Measurements from ENCODE around the gene BFSP2.

Gene BFSP2, protein sequence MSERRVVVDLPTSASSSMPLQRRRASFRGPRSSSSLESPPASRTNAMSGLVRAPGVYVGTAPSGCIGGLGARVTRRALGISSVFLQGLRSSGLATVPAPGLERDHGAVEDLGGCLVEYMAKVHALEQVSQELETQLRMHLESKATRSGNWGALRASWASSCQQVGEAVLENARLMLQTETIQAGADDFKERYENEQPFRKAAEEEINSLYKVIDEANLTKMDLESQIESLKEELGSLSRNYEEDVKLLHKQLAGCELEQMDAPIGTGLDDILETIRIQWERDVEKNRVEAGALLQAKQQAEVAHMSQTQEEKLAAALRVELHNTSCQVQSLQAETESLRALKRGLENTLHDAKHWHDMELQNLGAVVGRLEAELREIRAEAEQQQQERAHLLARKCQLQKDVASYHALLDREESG

DNA sequence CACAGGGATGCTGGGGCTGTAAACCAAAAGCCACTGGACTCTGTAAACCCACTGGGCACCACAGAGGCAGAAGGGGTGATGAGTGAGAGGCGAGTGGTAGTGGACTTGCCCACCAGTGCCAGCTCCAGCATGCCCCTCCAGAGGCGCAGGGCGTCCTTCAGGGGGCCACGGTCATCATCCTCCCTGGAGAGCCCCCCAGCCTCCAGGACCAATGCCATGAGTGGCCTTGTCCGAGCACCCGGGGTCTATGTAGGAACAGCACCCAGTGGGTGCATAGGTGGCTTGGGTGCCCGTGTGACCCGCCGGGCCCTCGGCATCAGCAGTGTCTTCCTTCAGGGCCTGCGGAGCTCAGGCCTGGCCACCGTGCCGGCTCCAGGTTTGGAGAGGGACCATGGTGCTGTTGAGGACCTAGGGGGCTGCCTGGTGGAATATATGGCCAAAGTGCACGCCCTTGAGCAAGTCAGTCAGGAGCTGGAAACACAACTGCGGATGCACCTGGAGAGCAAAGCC lies at the start of gene BFSP2:
BFSP2 (plus strand) TSS at position 51 of the 510 bp plus-strand sequence; CDS start at position 79, 28 bp downstream.
- Histone ChIP-seq H3K27me3 (ENCODE audit: control insufficient read depth, insufficient read depth, low read length) (no peaks in the 10 kb centered on the region), H3K9ac (ENCODE audit: low read length) (no peak within 1 kb of the TSS), H3K4me3 (ENCODE audit: low read depth, low read length) (no peak within 1 kb of the TSS), H3K36me3 (ENCODE audit: control insufficient read depth, insufficient read depth, low read length) (no peaks in the 10 kb centered on the region), H3K4me1 (ENCODE audit: control insufficient read depth, insufficient read depth, low read length) (no peaks in the 10 kb centered on the region), H3K27ac (ENCODE audit: low read depth, low read length) (no peak within 1 kb of the TSS), H3K9me3 (ENCODE audit: control insufficient read depth, insufficient read depth, low read depth, low read length) (no peaks in the 10 kb centered on the region)

DNA sequence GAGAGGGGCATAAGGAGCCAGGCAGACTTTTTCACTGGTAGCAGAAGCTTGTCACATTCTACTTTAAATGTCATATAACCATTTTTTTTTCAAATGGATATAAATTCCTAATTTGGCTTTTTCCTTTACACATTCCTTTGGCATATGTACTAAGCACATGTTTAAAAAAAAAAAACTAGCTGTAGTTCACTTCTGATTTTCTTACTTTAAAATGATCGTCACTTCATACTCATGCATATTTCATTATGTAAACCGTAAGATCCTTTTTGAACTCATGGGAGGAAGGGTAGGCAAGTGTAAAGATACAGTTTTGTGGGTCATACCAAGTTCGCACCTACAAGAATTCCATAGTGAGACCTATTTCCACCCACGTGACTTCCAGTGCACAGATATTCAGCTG lies 45.1 kb upstream of the BFSP2 start:
- Histone ChIP-seq H3K27ac (ENCODE audit: low read depth, low read length) (no peak overlapping the region), H3K36me3 (ENCODE audit: control insufficient read depth, insufficient read depth, low read length) (no peaks in the 10 kb centered on the region), H3K27me3 (ENCODE audit: control insufficient read depth, insufficient read depth, low read length) (no peaks in the 10 kb centered on the region), H3K4me1 (ENCODE audit: control insufficient read depth, insufficient read depth, low read length) (no peaks in the 10 kb centered on the region), H3K9me3 (ENCODE audit: control insufficient read depth, insufficient read depth, low read depth, low read length) (peaks cover 9% of the 10 kb centered on the region; the same call in 1 of the 2 replicates), H3K4me3 (ENCODE audit: low read depth, low read length) (no peak overlapping the region), H3K9ac (ENCODE audit: low read length) (no peak overlapping the region)

DNA sequence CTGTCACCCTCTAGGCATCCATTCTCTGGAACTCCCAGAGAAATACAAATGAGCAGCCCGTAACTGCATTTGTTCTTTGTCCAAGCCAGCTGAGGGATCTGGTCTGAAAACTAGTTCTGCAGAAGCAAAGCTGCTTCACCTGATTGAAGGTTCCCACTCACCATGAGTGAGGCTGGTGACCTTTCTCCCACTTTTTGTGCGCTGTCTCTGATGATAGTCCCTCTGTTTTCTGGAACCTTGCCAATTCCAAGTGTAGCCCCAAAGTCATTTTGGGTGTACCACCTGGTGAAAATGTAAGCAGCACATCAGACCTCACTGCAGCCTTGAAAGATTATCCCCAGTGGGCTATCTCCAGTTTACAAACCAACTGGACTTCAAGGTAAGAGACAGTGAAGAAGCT lies 39.4 kb upstream of the BFSP2 start:
- H3K4me3 ChIP-seq (ENCODE audit: low read depth, low read length), result no peak overlapping the region
- no peak overlapping the region for H3K27ac ChIP-seq (ENCODE audit: low read depth, low read length)
- no peaks in the 10 kb centered on the region for H3K4me1 ChIP-seq (ENCODE audit: control insufficient read depth, insufficient read depth, low read length)
- H3K36me3 ChIP-seq (ENCODE audit: control insufficient read depth, insufficient read depth, low read length), result no peaks in the 10 kb centered on the region
- H3K27me3 ChIP-seq (ENCODE audit: control insufficient read depth, insufficient read depth, low read length), result no peaks in the 10 kb centered on the region
- H3K9ac ChIP-seq (ENCODE audit: low read length), result no peak overlapping the region
- peaks cover 9% of the 10 kb centered on the region; the same call in 1 of the 2 replicates for H3K9me3 ChIP-seq (ENCODE audit: control insufficient read depth, insufficient read depth, low read depth, low read length)

DNA sequence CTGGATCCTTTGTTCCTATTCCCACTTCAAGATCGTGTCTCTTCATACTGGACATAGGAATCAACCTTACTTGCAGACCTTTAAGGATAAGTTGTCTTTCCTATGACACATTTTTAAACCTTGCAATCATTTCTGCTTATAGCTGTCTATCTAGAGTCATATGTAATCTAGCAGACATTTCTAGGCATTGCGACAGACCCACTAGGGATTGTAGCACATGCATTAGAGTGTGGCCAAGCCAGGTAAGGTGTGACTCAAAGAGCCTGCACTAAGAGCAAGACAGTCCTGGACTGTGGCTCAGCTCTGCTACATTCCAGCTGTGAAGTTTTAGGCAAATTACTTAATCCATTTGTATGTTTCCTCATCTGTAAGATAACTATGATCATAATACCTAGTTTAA lies 38.8 kb upstream of the BFSP2 start:
- Histone ChIP-seq H3K36me3 (ENCODE audit: control insufficient read depth, insufficient read depth, low read length) (no peaks in the 10 kb centered on the region), H3K4me3 (ENCODE audit: low read depth, low read length) (no peak overlapping the region), H3K9me3 (ENCODE audit: control insufficient read depth, insufficient read depth, low read depth, low read length) (peaks cover 9% of the 10 kb centered on the region; the same call in 1 of the 2 replicates), H3K4me1 (ENCODE audit: control insufficient read depth, insufficient read depth, low read length) (no peaks in the 10 kb centered on the region), H3K9ac (ENCODE audit: low read length) (no peak overlapping the region), H3K27ac (ENCODE audit: low read depth, low read length) (no peak overlapping the region), H3K27me3 (ENCODE audit: control insufficient read depth, insufficient read depth, low read length) (no peaks in the 10 kb centered on the region)

DNA sequence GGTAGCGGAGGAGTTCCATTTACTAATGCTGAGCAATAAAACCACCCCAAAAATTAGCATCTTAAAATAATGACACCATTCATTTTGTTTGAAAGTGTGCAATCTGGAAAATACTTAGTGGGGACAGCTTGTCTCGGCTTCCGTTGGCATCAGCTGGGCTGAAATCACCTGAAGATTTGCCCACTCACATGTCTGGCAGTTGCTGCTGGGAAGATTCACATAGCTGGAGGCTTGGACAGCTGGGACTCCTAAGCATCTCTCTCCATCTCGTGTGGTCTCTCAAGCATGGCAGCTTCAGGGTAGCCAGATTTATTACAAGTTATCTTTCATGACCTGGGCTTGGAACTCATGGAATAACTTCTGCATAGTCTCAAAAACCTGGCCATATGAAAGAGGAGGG lies 38.4 kb upstream of the BFSP2 start:
- Histone ChIP-seq H3K4me1 (ENCODE audit: control insufficient read depth, insufficient read depth, low read length) (no peaks in the 10 kb centered on the region), H3K27me3 (ENCODE audit: control insufficient read depth, insufficient read depth, low read length) (no peaks in the 10 kb centered on the region), H3K27ac (ENCODE audit: low read depth, low read length) (no peak overlapping the region), H3K9me3 (ENCODE audit: control insufficient read depth, insufficient read depth, low read depth, low read length) (peaks cover 6% of the 10 kb centered on the region; the same call in 1 of the 2 replicates), H3K9ac (ENCODE audit: low read length) (no peak overlapping the region), H3K36me3 (ENCODE audit: control insufficient read depth, insufficient read depth, low read length) (no peaks in the 10 kb centered on the region), H3K4me3 (ENCODE audit: low read depth, low read length) (no peak overlapping the region)

DNA sequence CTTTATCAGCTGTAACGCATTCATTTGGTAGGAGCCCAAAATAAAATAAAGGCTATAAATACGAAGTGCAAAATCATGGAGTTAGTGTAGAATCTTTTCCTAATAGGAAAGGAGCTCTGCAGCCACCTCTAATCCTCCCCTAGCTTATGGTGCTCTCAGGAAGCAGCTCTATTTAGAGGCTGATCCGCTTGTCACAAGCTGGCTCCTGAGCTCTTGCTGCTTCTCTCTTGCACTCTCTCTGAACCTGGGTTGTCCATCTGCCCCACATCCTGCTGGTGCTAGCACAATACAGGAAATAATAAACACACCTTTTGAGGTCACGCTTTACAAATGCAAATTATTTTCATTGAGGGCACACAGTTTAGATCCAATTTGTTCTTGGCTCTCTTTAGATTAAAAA lies 37.3 kb upstream of the BFSP2 start:
- Histone ChIP-seq H3K9ac (ENCODE audit: low read length) (no peak overlapping the region), H3K36me3 (ENCODE audit: control insufficient read depth, insufficient read depth, low read length) (no peaks in the 10 kb centered on the region), H3K27ac (ENCODE audit: low read depth, low read length) (no peak overlapping the region), H3K4me1 (ENCODE audit: control insufficient read depth, insufficient read depth, low read length) (no peaks in the 10 kb centered on the region), H3K27me3 (ENCODE audit: control insufficient read depth, insufficient read depth, low read length) (no peaks in the 10 kb centered on the region), H3K4me3 (ENCODE audit: low read depth, low read length) (no peak overlapping the region), H3K9me3 (ENCODE audit: control insufficient read depth, insufficient read depth, low read depth, low read length) (no peaks in the 10 kb centered on the region)

DNA sequence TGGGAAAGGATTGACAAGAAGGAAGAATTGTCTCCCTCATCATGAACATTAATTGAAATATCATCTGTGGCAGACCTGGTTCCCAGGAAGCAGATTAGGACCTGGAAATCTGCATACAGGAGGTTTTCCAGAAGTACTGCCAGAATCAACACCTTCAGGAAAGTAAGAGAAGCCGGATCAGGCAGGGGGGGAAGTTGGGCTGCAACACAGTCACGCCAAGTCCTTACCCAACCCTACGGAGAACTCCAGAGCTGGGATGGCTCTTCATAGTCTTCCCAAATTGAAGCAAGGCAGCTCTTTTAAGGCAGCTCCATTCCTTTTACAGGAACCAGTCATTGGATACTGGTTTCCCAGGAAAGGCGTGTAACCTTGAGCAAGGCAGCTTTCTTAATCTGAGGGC lies 35.2 kb upstream of the BFSP2 start:
- no peaks in the 10 kb centered on the region for H3K27me3 ChIP-seq (ENCODE audit: control insufficient read depth, insufficient read depth, low read length)

DNA sequence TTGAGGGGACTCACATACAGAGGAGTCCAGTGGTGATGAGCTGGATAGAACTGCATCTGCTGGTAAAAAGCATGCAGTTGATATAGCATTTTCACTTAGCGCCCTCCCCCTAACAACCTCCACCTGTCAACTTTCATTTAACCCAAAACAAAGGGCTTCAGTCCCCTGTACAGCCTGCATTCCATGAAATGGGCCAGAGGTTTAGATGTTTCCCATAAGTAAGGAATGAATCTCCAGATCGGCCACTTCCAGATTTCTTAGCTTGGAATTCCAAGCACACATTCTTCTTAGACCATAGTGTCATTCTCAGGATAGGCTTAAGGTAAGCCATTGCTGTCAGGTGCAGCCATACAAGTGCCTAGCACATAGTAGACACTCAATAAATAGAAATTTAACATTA lies 32.9 kb upstream of the BFSP2 start:
- Histone ChIP-seq H3K36me3 (ENCODE audit: control insufficient read depth, insufficient read depth, low read length) (no peaks in the 10 kb centered on the region), H3K27me3 (ENCODE audit: control insufficient read depth, insufficient read depth, low read length) (no peaks in the 10 kb centered on the region), H3K9ac (ENCODE audit: low read length) (no peak overlapping the region), H3K27ac (ENCODE audit: low read depth, low read length) (no peak overlapping the region), H3K4me3 (ENCODE audit: low read depth, low read length) (no peak overlapping the region), H3K4me1 (ENCODE audit: control insufficient read depth, insufficient read depth, low read length) (no peaks in the 10 kb centered on the region), H3K9me3 (ENCODE audit: control insufficient read depth, insufficient read depth, low read depth, low read length) (no peaks in the 10 kb centered on the region)

More for the DNA sequence above, 35.2 kb upstream of the BFSP2 start:
- Histone ChIP-seq H3K36me3 (ENCODE audit: control insufficient read depth, insufficient read depth, low read length) (no peaks in the 10 kb centered on the region), H3K4me1 (ENCODE audit: control insufficient read depth, insufficient read depth, low read length) (no peaks in the 10 kb centered on the region), H3K27ac (ENCODE audit: low read depth, low read length) (no peak overlapping the region), H3K9ac (ENCODE audit: low read length) (no peak overlapping the region), H3K9me3 (ENCODE audit: control insufficient read depth, insufficient read depth, low read depth, low read length) (no peaks in the 10 kb centered on the region), H3K4me3 (ENCODE audit: low read depth, low read length) (no peak overlapping the region)

DNA sequence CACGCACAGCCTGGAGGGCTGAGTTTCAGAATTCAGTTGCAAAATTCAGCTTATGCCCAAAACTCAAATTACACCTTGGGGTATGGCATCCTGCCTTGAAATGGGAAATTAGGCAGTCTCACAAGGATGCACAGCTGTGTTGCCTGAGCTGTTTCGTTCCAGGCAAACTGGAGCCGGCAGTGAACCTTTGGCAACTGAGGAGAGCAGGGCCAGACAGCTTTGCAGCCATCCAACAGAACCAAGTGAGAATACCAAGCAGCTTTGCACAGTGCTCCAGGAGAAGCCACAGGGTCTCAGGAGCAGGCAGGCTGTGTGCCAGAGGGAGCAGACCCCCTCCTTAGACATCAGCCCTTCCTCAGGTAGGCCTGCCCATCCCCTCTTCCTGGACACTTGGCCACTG lies 32.5 kb upstream of the BFSP2 start:
- H3K9me3 ChIP-seq (ENCODE audit: control insufficient read depth, insufficient read depth, low read depth, low read length), result no peaks in the 10 kb centered on the region
- H3K27me3 ChIP-seq (ENCODE audit: control insufficient read depth, insufficient read depth, low read length), result no peaks in the 10 kb centered on the region
- no peaks in the 10 kb centered on the region for H3K4me1 ChIP-seq (ENCODE audit: control insufficient read depth, insufficient read depth, low read length)
- no peak overlapping the region for H3K27ac ChIP-seq (ENCODE audit: low read depth, low read length)
- no peaks in the 10 kb centered on the region for H3K36me3 ChIP-seq (ENCODE audit: control insufficient read depth, insufficient read depth, low read length)
- no peak overlapping the region for H3K9ac ChIP-seq (ENCODE audit: low read length)
- H3K4me3 ChIP-seq (ENCODE audit: low read depth, low read length), result no peak overlapping the region

DNA sequence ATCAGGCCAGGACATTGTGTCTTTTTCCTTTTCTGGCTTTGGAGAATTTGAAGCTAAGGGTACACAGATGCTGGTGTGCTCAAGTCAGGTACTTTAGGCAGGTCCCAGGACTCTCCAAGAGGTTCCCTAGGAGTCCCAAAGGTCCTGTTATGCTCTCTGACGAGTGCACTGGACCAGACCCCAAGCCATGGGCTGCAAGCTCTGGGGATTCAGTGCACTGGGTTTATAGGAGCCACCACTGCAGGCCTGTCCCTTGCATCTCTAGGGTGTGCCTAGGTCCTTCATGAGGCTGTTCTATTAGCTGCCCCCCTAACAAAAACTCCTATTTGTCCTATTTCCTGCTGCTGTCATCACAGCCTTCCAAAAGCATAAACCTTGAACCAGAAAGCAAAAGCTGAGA lies 31.9 kb upstream of the BFSP2 start:
- no peaks in the 10 kb centered on the region for H3K36me3 ChIP-seq (ENCODE audit: control insufficient read depth, insufficient read depth, low read length)
- no peak overlapping the region for H3K4me3 ChIP-seq (ENCODE audit: low read depth, low read length)
- H3K4me1 ChIP-seq (ENCODE audit: control insufficient read depth, insufficient read depth, low read length), result no peaks in the 10 kb centered on the region
- no peak overlapping the region for H3K27ac ChIP-seq (ENCODE audit: low read depth, low read length)
- H3K9ac ChIP-seq (ENCODE audit: low read length), result no peak overlapping the region
- H3K27me3 ChIP-seq (ENCODE audit: control insufficient read depth, insufficient read depth, low read length), result no peaks in the 10 kb centered on the region
- H3K9me3 ChIP-seq (ENCODE audit: control insufficient read depth, insufficient read depth, low read depth, low read length), result no peaks in the 10 kb centered on the region

DNA sequence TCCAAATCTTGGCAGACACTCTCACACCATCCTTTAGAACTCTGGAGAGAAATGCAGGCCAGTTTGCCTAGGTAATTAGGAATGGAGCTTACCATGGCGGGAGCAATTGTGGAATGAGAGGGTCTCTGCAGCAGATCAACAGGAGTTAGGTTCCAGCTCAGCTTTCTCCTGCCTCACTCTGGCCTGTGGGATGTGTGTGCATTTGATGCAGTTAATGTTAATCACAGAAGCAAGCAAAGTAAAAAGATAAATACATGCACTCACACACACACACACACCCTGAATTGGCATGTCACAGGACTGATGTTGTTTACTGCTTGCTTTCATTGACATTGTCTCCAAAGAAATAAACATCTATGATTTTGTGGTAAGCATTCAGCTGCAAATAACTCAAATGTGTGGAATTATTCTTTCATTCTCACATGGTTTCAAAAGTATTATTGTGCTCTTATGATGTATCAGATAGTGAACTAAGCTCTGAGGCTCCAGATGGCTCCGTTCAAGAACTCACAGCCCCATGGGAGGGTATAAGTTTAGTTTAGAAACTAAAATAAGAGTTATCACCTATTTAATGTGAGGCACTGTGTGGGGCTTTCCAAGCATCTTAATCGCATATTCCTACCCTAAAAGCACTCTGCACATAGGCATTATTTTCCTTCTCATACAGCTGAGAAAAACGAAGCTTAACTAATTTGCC lies 31.3 kb upstream of the BFSP2 start:
- Histone ChIP-seq H3K27me3 (ENCODE audit: control insufficient read depth, insufficient read depth, low read length) (no peaks in the 10 kb centered on the region), H3K9me3 (ENCODE audit: control insufficient read depth, insufficient read depth, low read depth, low read length) (no peaks in the 10 kb centered on the region), H3K4me3 (ENCODE audit: low read depth, low read length) (no peak overlapping the region), H3K36me3 (ENCODE audit: control insufficient read depth, insufficient read depth, low read length) (no peaks in the 10 kb centered on the region), H3K4me1 (ENCODE audit: control insufficient read depth, insufficient read depth, low read length) (no peaks in the 10 kb centered on the region), H3K27ac (ENCODE audit: low read depth, low read length) (no peak overlapping the region), H3K9ac (ENCODE audit: low read length) (no peak overlapping the region)

Data from HUES6 (cell line).